Measurements from ENCODE around the gene ZNF581.

- no peak for TF ChIP-seq CTCF (IDR thresholded peaks at IDR 0.05)
- no peak for TF ChIP-seq REST (IDR thresholded peaks at IDR 0.05; ENCODE audit: insufficient read depth in 1 of 2, low read depth in 2 of 2, low read length in 1 of 2)
Measured at GRCh38 chr19:55598034-55598433, 45.4 kb upstream of the ZNF581 start.
